Fibroblast of the conjunctiva (primary cell): ENCODE data around the gene SPG7.
A peak's percentile ranks its signal among the peaks of the same experiment; 100 is the strongest.

Experiments used
- DNase-seq: peaks from one replicate; pipeline ENCODE4 v3.0.0-alpha.2; 2010; ENCODE audit warnings: low read depth

The SPG7 gene

GRCh38 chr16:89485701-89486246, 22.4 kb upstream of the SPG7 start:
- DNase-seq: no peak

- peak; percentile 94 for DNase-seq
Observed at GRCh38 chr16:89489040-89489897, 18.9 kb upstream of the SPG7 start.

- DNase-seq: no peak
Observed at GRCh38 chr16:89489898-89490438, 18.2 kb upstream of the SPG7 start.

- peak; percentile 100 for DNase-seq
Observed at GRCh38 chr16:89490439-89491237, 17.6 kb upstream of the SPG7 start, which contains the start of gene ANKRD11. Gene ANKRD11 (minus strand): TSS chr16:89490561. CDS start chr16:89317019, 173,542 bp downstream.

- no peak for DNase-seq
Observed at GRCh38 chr16:89491238-89491869, 16.8 kb upstream of the SPG7 start.

GRCh38 chr16:89491974-89492687, 16.1 kb upstream of the SPG7 start:
- no peak for DNase-seq

GRCh38 chr16:89493776-89494175, 14.4 kb upstream of the SPG7 start:
- no peak for DNase-seq

- no peak for DNase-seq
Observed at GRCh38 chr16:89495121-89495520, 13.1 kb upstream of the SPG7 start.

- DNase-seq: no peak
Observed at GRCh38 chr16:89498839-89499238, 9.4 kb upstream of the SPG7 start.

GRCh38 chr16:89499767-89500166, 8.4 kb upstream of the SPG7 start:
- DNase-seq: no peak

- no peak for DNase-seq
Observed at GRCh38 chr16:89502081-89502843, 5.9 kb upstream of the SPG7 start.

GRCh38 chr16:89504091-89504490, 4.1 kb upstream of the SPG7 start:
- no peak for DNase-seq

GRCh38 chr16:89505204-89506112, 2.7 kb upstream of the SPG7 start:
- DNase-seq: peak; percentile 82

- DNase-seq: no peak
Observed at GRCh38 chr16:89506113-89506504, 2.1 kb upstream of the SPG7 start.

GRCh38 chr16:89506791-89507191, 1.4 kb upstream of the SPG7 start:
- DNase-seq: no peak

GRCh38 chr16:89507214-89507833, 879 bp upstream of the SPG7 start:
- DNase-seq: no peak

- no peak for DNase-seq
Observed at GRCh38 chr16:89510526-89510925, 2.3 kb downstream of the SPG7 start.

GRCh38 chr16:89511374-89511773, 3.2 kb downstream of the SPG7 start:
- no peak for DNase-seq

- DNase-seq: no peak
Observed at GRCh38 chr16:89512453-89512852, 4.2 kb downstream of the SPG7 start.
